Neural cell (in vitro differentiated cells): ENCODE data around the gene LRRC8B. TPM values are rescaled to one million over a fixed set of nuclear protein-coding genes. Genes with fewer than 3 reads are reported as not detected.

Experiments used
- H2AFZ ChIP-seq: fragments of 200-600, 300-800 bp; sonication (generic), shearing (Covaris generic); 2 replicates; pipeline ENCODE4 v1.6.0; 2014; ENCODE audit warnings: low read depth, mild to moderate bottlenecking, antibody characterized with exemption, low read length, moderate library complexity
- H3F3A ChIP-seq: fragments of 200-600 bp; shearing (Covaris generic); 2 replicates; pipeline ENCODE4 v1.6.1; 2016; ENCODE audit warnings: mild to moderate bottlenecking, moderate library complexity, mixed read lengths, antibody characterized with exemption, low read length; ENCODE audit not compliant: insufficient read depth, poor library complexity, severe bottlenecking
- H3K27ac ChIP-seq: fragments of 200-600, 300-800 bp; sonication (generic), shearing (Covaris generic); 2 replicates; pipeline ENCODE4 v1.5.1; 2014; ENCODE audit warnings: mild to moderate bottlenecking, low read length, moderate library complexity
- H3K27me3 ChIP-seq: fragments of 300-800, 200-600 bp; sonication (generic), shearing (Covaris generic); 2 replicates; pipeline ENCODE4 v1.6.0; 2014; ENCODE audit warnings: mild to moderate bottlenecking, low read depth, low read length, moderate library complexity; ENCODE audit not compliant: insufficient read depth
- H3K36me3 ChIP-seq: fragments of 300-800, 200-600 bp; sonication (generic), shearing (Covaris generic); 2 replicates; pipeline ENCODE4 v1.5.1; 2014; ENCODE audit warnings: mild to moderate bottlenecking, antibody characterized with exemption, low read length, moderate library complexity; ENCODE audit not compliant: insufficient read depth
- H3K4me2 ChIP-seq: fragments of 300-800, 200-600 bp; sonication (generic), shearing (Covaris generic); 2 replicates; pipeline ENCODE4 v1.6.0; 2014; ENCODE audit warnings: mild to moderate bottlenecking, low read length
- H3K4me3 ChIP-seq: fragments of 300-800, 200-600 bp; sonication (generic), shearing (Covaris generic); 2 replicates; pipeline ENCODE4 v1.5.1; 2014; ENCODE audit warnings: mild to moderate bottlenecking, low read length, moderate library complexity
- H3K79me2 ChIP-seq: fragments of 200-600 bp; shearing (Covaris generic); replicated peaks from 2 replicates; pipeline ENCODE4 v1.6.0; 2014; ENCODE audit warnings: mild to moderate bottlenecking, low read length, moderate library complexity; ENCODE audit not compliant: insufficient read depth
- H3K9ac ChIP-seq: fragments of 300-800, 200-600 bp; sonication (generic), shearing (Covaris generic); 2 replicates; pipeline ENCODE4 v1.6.1; 2016; ENCODE audit warnings: mild to moderate bottlenecking, low read length, mixed read lengths
- H3K9me2 ChIP-seq: fragments of 200-600 bp; shearing (Covaris generic); 2 replicates; pipeline ENCODE4 v1.6.1; 2016; ENCODE audit warnings: mild to moderate bottlenecking, low read length, mixed read lengths; ENCODE audit not compliant: insufficient read depth
- H3K9me3 ChIP-seq: fragments of 200-600, 300-800 bp; sonication (generic), shearing (Covaris generic); 2 replicates; pipeline ENCODE4 v1.6.1; 2016; ENCODE audit warnings: mild to moderate bottlenecking, mixed run types, low read length, moderate library complexity, mixed read lengths
- H4K20me1 ChIP-seq: fragments of 200-600 bp; shearing (Covaris generic); 2 replicates; pipeline ENCODE4 v1.6.1; 2016; ENCODE audit warnings: mild to moderate bottlenecking, mixed run types; ENCODE audit not compliant: insufficient read depth
- EP300 ChIP-seq: fragments of 450-650 bp; conservative IDR thresholded peaks from 2 replicates; pipeline ENCODE4 v1.6.1; 2014; ENCODE audit warnings: antibody characterized with exemption, mild to moderate bottlenecking, moderate library complexity; ENCODE audit not compliant: poor library complexity, severe bottlenecking
- POLR2AphosphoS5 ChIP-seq: IDR thresholded peaks from 2 replicates; pipeline ENCODE4 v1.6.1; 2012
- TAF1 ChIP-seq: IDR thresholded peaks from 2 replicates; pipeline ENCODE4 v1.6.1; 2012; ENCODE audit warnings: low read depth
- polyA plus RNA-seq: library from polyadenylated mRNA; depleted of rRNA; stranded (reverse); fragments of >200 nt; gene quantifications from 2 replicates; pipeline ENCODE4 v1.2.3, GENCODE V29; 2014
- TF ChIP-seq, protein P1 (sequence below): IDR thresholded peaks from 2 replicates; pipeline ENCODE4 v1.6.1; 2012; ENCODE audit warnings: borderline replicate concordance

The LRRC8B gene
- polyA plus RNA-seq, 1 donor from 2014 or later: 15.9 TPM

DNA sequence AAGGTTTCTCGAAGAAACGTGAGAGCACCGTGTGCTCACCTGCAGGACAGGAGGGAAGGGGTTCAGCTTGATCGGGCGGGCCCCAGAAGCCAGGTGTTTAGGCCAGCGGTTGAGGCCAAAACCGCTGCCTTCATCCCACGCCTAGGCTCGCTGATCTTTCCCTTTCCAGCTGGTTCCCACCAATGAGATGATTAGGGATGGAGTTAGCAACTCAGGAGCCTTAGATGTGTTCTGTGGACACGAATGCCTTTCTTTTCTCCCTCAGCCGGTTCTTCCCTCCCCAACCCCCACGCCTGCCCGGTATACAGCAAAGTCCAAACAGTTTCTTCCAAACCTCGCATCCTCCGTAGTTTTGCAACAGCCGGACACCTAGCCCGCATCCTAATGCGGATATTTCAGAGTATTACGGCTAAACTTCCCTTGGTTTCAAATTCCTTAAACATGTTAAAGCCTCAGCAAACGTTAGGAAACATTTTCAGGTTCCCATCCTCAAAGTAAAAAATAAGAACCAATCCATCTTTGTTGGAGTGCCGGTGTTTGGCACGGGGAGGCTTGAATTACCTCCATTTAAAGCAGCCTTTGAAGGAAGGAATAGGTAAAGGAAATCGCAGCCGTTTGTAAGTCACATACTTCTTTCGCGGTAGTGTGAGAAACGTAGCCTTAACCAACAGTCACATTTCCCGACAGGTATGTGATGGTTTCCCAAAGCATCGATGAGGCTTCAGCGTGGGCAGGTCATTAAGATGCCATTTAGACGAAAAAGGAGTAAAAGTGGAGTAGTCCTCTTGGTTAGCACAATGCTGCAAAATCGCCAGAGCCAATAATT, 109.4 kb downstream of the LRRC8B start:
- H3K9ac ChIP-seq: peak overlapping the region; percentile 70

DNA sequence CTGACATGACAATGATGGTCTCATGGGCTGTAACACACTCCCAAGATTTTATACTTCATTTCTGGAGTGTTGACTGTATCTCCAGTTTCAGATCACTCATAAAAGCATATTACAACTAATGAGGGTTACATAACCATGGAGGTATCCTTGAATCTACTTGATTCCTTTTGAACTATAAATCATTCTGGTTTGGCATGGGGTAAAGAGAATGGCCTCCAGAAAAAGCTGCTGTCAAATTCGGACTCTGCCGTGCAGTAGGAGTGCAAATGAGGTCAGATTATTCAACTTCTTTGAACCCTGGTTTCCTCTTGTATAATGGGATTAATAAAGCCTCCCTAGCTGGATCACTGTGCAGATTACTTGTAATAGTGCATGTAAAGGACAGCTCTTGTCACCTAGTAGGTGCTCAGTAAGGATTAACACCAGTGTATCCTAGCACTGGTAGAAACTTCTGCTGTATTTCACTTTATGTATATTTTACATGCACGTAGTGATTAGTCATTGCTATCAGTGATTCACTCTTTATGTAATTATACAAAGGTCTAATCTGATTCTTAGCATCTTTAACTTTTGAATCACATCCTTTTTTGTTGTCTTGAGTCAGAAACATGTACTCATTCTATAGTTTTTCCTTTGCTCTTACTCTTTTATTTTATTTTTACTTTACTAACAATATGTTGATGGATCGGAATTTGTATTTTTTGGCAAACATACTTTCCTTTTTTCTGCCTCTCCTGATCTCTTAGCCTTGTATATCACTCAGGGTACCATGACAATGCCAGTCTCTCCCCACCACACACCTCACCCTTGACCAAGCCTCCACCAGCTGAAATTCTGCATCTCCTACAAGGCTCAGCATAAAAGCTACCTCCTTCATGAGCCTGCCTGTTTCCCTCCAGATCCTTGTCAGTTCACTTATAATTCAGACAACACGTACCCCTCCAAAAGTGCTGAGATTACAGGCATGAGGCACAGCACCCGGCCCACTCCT, 111.5 kb downstream of the LRRC8B start:
- Histone ChIP-seq H3K4me3 (no peak overlapping the region), H3K27ac (no peak overlapping the region), H3F3A (no peaks in the 10 kb centered on the region), H3K9me2 (no peaks in the 10 kb centered on the region), H2AFZ (no peak overlapping the region), H3K27me3 (peaks cover 17% of the 10 kb centered on the region), H3K9me3 (no peaks in the 10 kb centered on the region), H4K20me1 (no peaks in the 10 kb centered on the region), H3K9ac (no peak overlapping the region), H3K36me3 (no peaks in the 10 kb centered on the region), H3K4me2 (no peak overlapping the region), H3K79me2 (no peaks in the 10 kb centered on the region)
- no peak for TF ChIP-seq TAF1
- no peak for TF ChIP-seq EP300
- TF ChIP-seq, protein P1, sequence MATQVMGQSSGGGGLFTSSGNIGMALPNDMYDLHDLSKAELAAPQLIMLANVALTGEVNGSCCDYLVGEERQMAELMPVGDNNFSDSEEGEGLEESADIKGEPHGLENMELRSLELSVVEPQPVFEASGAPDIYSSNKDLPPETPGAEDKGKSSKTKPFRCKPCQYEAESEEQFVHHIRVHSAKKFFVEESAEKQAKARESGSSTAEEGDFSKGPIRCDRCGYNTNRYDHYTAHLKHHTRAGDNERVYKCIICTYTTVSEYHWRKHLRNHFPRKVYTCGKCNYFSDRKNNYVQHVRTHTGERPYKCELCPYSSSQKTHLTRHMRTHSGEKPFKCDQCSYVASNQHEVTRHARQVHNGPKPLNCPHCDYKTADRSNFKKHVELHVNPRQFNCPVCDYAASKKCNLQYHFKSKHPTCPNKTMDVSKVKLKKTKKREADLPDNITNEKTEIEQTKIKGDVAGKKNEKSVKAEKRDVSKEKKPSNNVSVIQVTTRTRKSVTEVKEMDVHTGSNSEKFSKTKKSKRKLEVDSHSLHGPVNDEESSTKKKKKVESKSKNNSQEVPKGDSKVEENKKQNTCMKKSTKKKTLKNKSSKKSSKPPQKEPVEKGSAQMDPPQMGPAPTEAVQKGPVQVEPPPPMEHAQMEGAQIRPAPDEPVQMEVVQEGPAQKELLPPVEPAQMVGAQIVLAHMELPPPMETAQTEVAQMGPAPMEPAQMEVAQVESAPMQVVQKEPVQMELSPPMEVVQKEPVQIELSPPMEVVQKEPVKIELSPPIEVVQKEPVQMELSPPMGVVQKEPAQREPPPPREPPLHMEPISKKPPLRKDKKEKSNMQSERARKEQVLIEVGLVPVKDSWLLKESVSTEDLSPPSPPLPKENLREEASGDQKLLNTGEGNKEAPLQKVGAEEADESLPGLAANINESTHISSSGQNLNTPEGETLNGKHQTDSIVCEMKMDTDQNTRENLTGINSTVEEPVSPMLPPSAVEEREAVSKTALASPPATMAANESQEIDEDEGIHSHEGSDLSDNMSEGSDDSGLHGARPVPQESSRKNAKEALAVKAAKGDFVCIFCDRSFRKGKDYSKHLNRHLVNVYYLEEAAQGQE: no peak

More for the DNA sequence above, 109.4 kb downstream of the LRRC8B start:
- Histone ChIP-seq H3K4me3 (peak overlapping the region; percentile 76), H3K9me2 (no peaks in the 10 kb centered on the region), H3K27me3 (peaks cover 17% of the 10 kb centered on the region), H4K20me1 (no peaks in the 10 kb centered on the region), H3K36me3 (no peaks in the 10 kb centered on the region), H3K9me3 (no peaks in the 10 kb centered on the region), H3K27ac (no peak overlapping the region), H3K4me2 (peak overlapping the region; percentile 85), H3K79me2 (no peaks in the 10 kb centered on the region), H3F3A (no peaks in the 10 kb centered on the region), H2AFZ (peak overlapping the region; percentile 7)
- TF ChIP-seq, protein P1: no peak
- peak; percentile 2 for TF ChIP-seq POLR2AphosphoS5
